H54 (cell line): ENCODE data around the gene CYP2R1.
"Not testable (repeated sequence)": the region's sequence is repeated elsewhere in the genome, so short reads cannot be mapped to it uniquely, and the experiment has no call there.

Experiments used
- DNase-seq: peaks from one replicate; pipeline ENCODE4 v3.0.0; 2011; ENCODE audit warnings: low spot score, mixed read lengths; ENCODE audit not compliant: insufficient read length
- FAIRE-seq: peaks from 3 replicates; lab custom pipeline; 2011; peaks lifted over from hg19 to GRCh38; lab: Jason Lieb, UNC
- POLR2A ChIP-seq: IDR thresholded peaks from 2 replicates; pipeline ENCODE4 v1.6.1; 2011; ENCODE audit warnings: low read depth, mild to moderate bottlenecking, low read length

CYP2R1 gene

DNA sequence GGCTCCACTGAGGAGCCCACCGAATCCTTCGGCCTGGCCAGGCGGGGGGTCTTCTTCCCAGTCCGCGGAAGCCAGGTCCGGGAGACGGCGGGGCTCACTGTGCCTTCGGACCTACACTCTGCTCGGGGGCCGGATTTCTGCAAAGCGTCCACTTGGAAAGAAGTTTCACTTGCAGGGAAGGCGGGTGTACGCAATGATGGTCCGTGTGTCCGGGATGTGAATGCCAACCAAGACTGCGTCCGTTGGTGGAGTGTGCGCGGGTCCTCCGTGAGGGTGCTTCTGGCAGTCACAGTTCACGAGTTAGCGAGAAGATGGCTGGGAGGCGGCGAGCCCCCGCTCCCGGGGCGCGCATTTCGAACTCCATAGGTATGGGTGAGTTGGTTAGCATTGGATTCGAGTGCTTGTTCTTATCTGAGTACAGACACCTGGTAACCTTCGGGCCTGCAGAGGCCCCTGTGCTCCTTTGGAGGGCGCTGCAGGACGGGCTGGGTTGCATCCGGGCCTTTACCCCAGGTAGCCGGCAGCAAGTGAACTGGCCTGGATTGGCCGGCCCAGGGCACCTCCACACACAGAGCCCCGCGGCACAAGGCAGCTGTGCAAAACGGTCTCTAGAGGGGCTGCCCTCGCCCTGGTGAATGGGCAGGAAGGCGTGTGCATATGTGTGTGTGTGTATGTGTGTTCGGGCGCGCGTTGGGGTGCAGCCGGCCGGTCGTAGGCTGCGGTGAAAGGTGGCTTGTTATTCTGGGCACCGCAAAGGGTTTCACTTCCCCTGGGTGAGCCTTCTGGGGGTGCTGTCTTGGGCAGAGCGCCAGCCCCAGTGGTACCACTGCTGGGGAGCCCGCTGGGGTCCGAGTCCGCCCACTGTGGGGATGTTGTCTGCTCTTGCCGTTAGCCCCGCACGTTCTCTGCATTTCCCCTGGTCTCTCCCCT, 13.3 kb upstream of the CYP2R1 start:
- no peak for DNase-seq
- FAIRE-seq, result no peak
- no peak for TF ChIP-seq POLR2A

DNA sequence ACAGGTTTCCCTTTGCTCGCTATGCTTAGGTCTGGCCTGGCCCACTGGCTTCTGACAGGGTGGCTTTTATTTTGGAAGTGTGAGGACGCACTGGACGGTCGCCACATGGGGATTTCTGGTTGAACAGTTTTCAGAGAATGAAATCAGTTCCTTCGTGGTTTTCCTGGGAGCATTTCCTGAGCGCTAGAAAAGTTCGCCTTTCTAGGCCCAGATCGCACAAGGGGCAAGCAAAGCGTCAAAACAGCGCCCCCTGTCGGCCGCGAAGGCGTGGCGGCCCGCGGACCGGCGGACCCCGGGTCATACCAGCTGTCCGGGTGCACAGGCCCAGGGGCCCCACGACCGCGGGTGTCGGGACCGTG, 12.7 kb upstream of the CYP2R1 start:
- FAIRE-seq, result no peak
- DNase-seq, result no peak
- no peak for TF ChIP-seq POLR2A

DNA sequence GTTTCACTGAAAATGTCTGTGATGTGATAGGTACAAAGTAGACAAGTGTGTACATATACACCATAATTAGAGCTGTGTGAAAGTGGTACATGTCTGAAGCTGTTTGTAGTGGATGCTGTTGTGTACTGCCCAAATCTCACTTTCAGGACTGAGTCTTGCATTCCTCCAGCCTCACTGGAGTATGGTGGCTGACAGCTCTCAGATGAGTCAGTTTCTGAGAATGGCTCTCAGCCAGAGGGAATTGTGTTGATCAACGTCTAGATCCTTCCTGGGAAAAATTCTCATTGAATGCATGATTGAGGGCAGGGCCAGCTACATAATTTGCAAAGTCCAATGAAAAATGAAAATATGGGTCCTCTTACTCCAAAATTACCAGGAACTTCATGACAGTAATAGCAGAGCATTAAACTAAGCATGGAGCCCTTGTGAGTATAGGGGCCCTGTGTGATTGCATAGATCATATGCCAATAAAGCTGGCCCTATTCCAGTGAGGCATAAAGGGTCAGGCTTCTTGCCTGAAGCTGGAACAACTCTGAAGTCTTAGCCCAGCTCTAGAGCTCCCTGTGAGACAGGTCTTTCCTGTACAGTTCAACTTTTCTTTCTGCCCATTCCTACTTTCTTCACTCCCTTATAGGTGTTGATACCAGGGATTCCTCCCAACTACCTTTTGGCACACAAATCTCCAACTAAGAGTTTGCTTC, 10.8 kb upstream of the CYP2R1 start:
- DNase-seq, result no peak
- no peak for FAIRE-seq
- TF ChIP-seq POLR2A, result no peak

DNA sequence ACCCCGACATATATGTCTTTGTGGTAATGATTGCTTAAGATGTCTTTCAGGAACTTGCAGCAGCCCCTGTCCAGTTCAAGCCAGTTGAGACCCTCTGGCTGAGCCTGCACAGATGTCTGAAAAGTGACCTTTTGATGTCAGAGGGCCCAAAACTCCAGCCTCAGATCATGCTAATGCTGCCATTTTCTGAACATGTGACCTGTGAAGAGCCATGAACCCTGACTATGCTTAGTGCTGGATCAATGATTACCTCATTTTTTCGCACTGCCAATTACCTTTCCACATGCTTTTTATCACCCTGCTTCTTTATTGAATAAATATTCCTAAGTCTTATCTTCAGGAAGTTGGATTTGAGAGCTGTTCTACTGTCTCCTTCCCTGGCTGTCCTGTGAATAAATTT, 6.9 kb upstream of the CYP2R1 start:
- TF ChIP-seq POLR2A, result no peak
- FAIRE-seq, result no peak
- DNase-seq, result no peak

DNA sequence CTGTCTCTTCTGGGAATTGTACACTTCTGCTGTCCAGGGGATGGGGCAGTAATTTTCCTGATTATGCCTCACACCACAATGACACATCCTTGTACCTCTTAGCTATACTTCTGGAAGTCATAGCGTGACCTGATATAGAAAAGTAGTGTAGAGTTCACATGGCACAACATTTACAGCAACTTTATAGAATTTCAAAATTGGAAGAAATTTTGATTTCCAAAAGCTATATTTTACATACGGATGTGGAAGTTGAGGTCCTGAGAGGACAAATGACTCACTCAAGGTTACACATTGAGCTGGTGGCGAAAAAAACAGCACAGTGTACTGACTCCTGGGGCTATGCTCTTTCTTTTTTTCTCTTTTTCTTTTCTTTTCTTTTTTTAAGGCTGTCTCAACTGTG, 6.3 kb upstream of the CYP2R1 start:
- FAIRE-seq, result no peak
- TF ChIP-seq POLR2A, result no peak

DNA sequence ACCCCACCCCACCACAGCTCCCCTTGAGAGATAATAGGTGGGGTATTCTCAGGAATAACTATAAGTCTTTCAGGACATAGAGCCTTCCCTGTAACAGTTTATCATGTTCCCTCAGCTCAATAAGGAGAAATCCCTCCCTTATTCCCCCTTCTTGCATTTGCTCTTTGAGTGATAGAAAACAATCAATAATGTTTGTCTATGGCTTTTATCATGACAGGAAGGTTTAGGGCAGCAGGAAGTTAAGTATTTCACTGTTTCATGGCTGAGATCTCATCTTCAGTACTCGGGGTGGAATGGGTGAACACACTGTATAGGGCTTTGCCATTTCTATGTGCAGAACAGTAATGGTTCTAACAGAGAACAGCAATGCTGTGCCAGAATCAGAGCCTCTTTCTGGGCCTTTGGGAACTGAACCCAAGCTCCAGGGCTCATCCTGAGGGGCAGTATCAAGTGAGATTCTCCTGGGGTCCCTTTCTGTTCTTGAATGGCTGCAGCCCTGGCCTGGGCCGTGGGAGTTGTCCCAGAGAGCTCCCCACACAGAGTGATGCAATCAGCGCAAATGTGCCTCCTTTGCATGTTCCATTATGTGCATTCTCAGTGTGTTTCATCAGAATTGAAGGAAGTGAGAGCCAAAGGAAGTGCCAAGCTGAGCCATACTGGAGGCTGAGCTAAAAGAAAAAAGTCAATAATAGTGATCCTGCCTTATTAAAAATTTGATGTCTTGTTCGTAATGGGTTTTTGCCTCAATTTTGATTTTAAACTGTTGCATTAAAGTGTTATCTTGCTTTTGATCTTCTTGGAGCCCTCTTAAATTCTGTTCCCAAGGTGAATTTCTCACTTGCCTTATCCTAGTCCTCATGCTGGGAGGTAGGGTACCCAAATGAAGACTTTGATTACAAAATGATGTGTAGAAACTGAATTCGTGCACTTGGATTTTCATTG, 2.9 kb upstream of the CYP2R1 start:
- FAIRE-seq (no peak), DNase-seq (no peak)
- TF ChIP-seq POLR2A, result no peak

More for the DNA sequence above, 6.3 kb upstream of the CYP2R1 start:
- no peak for DNase-seq

DNA sequence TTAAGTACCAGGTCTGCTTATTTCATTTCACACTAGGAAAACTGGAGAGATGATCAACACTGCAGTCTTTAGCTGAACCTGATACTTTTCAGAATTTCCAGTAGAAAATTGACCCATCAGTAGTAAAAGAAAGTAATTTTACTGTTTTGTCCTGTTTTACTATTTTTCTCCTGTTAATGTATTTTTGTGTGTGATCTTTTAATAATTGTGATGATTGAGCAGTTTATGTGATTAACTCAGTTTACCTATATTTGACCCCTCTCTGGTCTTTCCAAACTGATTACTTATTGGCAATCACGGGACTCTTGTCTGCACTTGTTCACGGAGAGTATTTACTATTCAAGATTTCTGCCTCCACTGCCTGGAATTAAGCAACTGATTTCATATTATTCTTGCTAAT, 546 bp upstream of the CYP2R1 start:
- no peak for DNase-seq
- no peak for FAIRE-seq
- TF ChIP-seq POLR2A, result no peak

DNA sequence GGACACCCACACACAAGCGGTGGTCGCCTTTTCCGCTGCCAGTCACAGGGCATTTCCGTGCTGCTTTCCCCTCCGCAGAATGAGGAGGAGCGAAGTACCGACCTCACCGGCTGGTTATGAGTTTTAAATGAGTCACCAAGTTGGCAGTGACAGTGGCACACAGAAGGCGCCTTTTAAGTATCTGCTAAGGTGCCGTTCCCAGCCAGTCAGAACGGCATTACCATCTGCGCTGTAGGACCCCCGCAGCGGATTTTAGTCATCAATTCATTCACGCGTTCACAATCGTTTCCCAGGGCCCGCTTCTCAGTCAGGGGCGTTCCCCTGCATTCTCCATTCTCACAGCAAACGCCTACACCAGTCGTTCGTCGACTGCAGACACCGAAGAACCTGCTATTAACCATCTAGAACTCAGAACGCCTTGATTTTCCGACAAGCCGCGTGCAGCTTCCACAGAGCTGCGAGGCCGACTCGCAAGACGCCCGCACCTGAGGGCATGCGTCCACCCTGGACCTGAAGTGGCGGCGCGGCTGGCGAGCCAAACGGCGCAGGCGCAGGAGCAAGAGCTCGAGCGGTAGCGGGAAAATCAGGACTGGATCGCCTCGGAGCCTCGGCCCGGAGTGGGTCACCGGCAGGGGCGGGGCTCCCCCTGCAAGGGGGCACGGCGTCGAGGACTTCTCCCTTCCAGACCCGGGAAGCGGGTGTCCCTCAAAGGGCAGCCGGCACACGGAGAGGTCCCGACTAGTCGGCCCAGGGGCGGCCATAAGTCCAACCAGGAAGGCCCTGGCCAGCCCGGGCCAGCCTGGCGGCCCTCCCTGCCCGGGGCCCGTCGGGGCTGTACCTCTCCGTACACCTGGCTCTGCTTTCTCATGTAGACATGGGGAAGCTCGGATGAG, 642 bp downstream of the CYP2R1 start:
- DNase-seq (no peak), FAIRE-seq (no peak)
- peak; percentile 70 for TF ChIP-seq POLR2A

DNA sequence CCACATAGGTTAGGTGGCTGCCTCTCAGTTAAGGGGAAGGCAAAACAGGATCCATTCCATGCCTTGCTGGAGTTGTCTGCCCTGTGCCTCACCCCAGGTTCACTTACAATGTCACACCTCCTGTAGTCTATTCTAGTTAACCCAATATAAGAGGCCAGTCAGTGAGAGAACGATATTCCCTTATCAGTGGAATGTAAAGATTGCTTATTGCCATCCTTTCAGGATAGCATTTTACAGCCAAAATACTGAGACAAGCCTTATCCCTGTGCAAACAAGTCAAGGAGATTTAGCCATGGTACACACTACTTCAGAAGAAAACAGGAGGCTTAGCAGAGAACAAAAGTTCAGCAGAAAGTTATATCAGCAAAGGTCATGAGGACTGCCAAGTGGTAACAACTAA, 5.5 kb downstream of the CYP2R1 start:
- FAIRE-seq (no peak), DNase-seq (no peak)
- TF ChIP-seq POLR2A, result no peak

DNA sequence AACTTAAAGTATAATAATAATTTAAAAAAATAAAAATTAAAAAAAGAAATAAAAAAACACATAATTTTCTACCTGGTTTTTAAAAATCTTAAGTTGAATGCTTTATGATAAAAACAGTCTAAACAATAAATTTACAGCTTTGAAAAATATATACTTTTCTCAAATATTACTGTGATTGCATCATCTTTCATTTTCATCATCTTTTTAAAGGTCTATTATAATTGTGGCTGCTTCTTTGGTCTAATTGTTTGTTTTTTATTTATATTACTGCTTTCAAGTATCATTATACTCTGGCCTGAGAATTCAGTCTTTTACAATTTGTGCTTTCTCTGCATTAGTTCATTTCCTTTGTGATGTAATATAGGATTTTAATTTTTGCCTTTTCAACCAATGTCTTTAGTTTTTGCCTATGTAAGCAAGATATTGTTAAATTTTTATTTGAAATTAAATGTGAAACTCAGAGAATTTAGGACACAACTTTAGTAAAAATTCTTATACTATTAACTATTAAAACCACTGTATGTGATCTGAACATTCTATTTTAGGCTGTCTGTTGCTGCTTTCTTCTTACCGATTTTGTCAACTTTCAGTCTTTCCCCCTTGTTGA, 7.3 kb downstream of the CYP2R1 start:
- FAIRE-seq, result no peak

DNA sequence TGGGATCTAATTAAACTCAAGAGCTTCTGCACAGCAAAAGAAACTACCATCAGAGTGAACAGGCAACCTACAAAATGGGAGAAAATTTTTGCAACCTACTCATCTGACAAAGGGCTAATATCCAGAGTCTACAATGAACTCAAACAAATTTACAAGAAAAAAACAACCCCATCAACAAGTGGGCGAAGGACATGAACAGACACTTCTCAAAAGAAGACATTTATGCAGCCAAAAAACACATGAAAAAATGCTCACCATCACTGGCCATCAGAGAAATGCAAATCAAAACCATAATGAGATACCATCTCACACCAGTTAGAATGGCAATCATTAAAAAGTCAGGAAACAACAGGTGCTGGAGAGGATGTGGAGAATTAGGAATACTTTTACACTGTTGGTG, 8.3 kb downstream of the CYP2R1 start:
- not testable (repeated sequence) for FAIRE-seq, DNase-seq

More for the DNA sequence above, 7.3 kb downstream of the CYP2R1 start:
- no peak for DNase-seq
- no peak for TF ChIP-seq POLR2A

DNA sequence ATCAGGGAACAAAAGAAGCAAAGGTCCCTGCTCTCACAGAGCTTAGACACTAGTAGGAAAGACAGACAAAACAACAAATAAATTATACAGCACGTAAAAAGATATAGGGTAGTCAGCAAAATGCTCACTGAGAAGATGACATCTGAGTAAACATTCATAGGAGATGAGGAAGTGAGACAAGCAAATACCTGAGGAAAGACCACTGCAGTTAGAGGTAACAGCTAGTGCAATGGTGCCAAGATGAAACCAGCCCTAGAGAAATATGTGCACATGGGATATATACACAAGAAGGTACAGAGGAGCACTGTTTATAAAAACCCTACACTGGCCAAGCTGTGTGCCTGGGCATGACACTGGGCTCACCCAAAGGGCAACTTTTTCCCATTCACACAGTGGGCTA, 9.8 kb downstream of the CYP2R1 start:
- no peak for TF ChIP-seq POLR2A
- no peak for DNase-seq
- FAIRE-seq, result no peak
